NCI-H446 treated with DMSO at 0.1 percent for 48 hours (cell line): ENCODE measurements around the gene BCHE.
A peak's percentile ranks its signal among the peaks of the same experiment; 100 is the strongest.

Source experiments
- DNase-seq: peaks from one replicate; lab custom pipeline; 2025; lab: John Stamatoyannopoulos, UW

The BCHE gene

GRCh38 chr3:165837058-165837525 is at the start of gene BCHE:
TSS of gene BCHE (minus strand) at chr3:165837423. CDS start at chr3:165831033, 6,390 bp downstream.
- DNase-seq, result peak; percentile 92

- DNase-seq, result no peak
Observed at GRCh38 chr3:165885558-165886270, 48.5 kb upstream of the BCHE start.

GRCh38 chr3:165884518-165884917 is 47.3 kb upstream of the BCHE start:
- no peak for DNase-seq

GRCh38 chr3:165883863-165884478 is 46.7 kb upstream of the BCHE start:
- DNase-seq, result no peak

GRCh38 chr3:165883117-165883516 is 45.9 kb upstream of the BCHE start:
- DNase-seq, result no peak

GRCh38 chr3:165875644-165876043 is 38.4 kb upstream of the BCHE start:
- DNase-seq, result no peak

GRCh38 chr3:165874663-165875489 is 37.7 kb upstream of the BCHE start:
- no peak for DNase-seq

GRCh38 chr3:165868088-165868487 is 30.9 kb upstream of the BCHE start:
- no peak for DNase-seq

GRCh38 chr3:165859061-165859460 is 21.8 kb upstream of the BCHE start:
- DNase-seq, result peak; percentile 92

GRCh38 chr3:165855581-165855980 is 18.4 kb upstream of the BCHE start:
- DNase-seq, result peak; percentile 96

GRCh38 chr3:165854696-165855095 is 17.5 kb upstream of the BCHE start:
- peak; percentile 50 for DNase-seq

- DNase-seq, result peak; percentile 47
Observed at GRCh38 chr3:165852711-165853110, 15.5 kb upstream of the BCHE start.

- DNase-seq, result peak; percentile 12
Observed at GRCh38 chr3:165852191-165852590, 15.0 kb upstream of the BCHE start.

- DNase-seq, result peak; percentile 23
Observed at GRCh38 chr3:165846056-165846455, 8.8 kb upstream of the BCHE start.

GRCh38 chr3:165839296-165840076 is 2.3 kb upstream of the BCHE start:
- no peak for DNase-seq

- no peak for DNase-seq
Observed at GRCh38 chr3:165837801-165838200, 578 bp upstream of the BCHE start.

GRCh38 chr3:165835431-165835830 is 1.8 kb downstream of the BCHE start:
- peak; percentile 21 for DNase-seq

GRCh38 chr3:165830746-165831145 is 6.5 kb downstream of the BCHE start:
- no peak for DNase-seq

GRCh38 chr3:165827883-165828282 is 9.3 kb downstream of the BCHE start:
- DNase-seq, result no peak

GRCh38 chr3:165827233-165827632 is 10.0 kb downstream of the BCHE start:
- DNase-seq, result no peak

GRCh38 chr3:165820671-165821123 is 16.5 kb downstream of the BCHE start:
- no peak for DNase-seq
